NK-92 treated with Interleukin-12 subunit alpha and Interleukin-12 subunit beta, amount 100 ng/mL, for 24 hours (cell line): Measurements from ENCODE around the gene LGR6.
"Not testable (repeated sequence)": the region's sequence is repeated elsewhere in the genome, so short reads cannot be mapped to it uniquely, and the experiment has no call there.

Source experiments
- DNase-seq: peaks from one replicate; lab custom pipeline; 2025; lab: John Stamatoyannopoulos, UW

LGR6 gene

GRCh38 chr1:202193614-202194327 is at the start of gene LGR6:
Gene LGR6, plus strand, starts transcription at chr1:202193799. Its CDS starts 191 bp downstream, at chr1:202193990.
- DNase-seq, result no peak

GRCh38 chr1:202144402-202145067 is 49.1 kb upstream of the LGR6 start, which contains the start of gene ARL8A:
Gene ARL8A, minus strand, starts transcription at chr1:202144737. Its CDS starts 165 bp downstream, at chr1:202144572.
- peak; percentile 53 for DNase-seq

GRCh38 chr1:202145068-202145743 is 48.4 kb upstream of the LGR6 start:
- DNase-seq, result no peak

- not testable (repeated sequence) for DNase-seq
Observed at GRCh38 chr1:202145744-202146140, 47.9 kb upstream of the LGR6 start.

- DNase-seq, result no peak
Observed at GRCh38 chr1:202146279-202146678, 47.3 kb upstream of the LGR6 start.

GRCh38 chr1:202146993-202147392 is 46.6 kb upstream of the LGR6 start:
- no peak for DNase-seq

- no peak for DNase-seq
Observed at GRCh38 chr1:202148391-202148790, 45.2 kb upstream of the LGR6 start.

- no peak for DNase-seq
Observed at GRCh38 chr1:202149566-202149965, 44.0 kb upstream of the LGR6 start.

- no peak for DNase-seq
Observed at GRCh38 chr1:202150187-202150586, 43.4 kb upstream of the LGR6 start.

GRCh38 chr1:202150602-202151001 is 43.0 kb upstream of the LGR6 start:
- no peak for DNase-seq

- no peak for DNase-seq
Observed at GRCh38 chr1:202151045-202151444, 42.6 kb upstream of the LGR6 start.

GRCh38 chr1:202152399-202152798 is 41.2 kb upstream of the LGR6 start:
- no peak for DNase-seq

- DNase-seq, result no peak
Observed at GRCh38 chr1:202153284-202153683, 40.3 kb upstream of the LGR6 start.

GRCh38 chr1:202154148-202154765 is 39.3 kb upstream of the LGR6 start:
- no peak for DNase-seq

- DNase-seq, result no peak
Observed at GRCh38 chr1:202154766-202155477, 38.7 kb upstream of the LGR6 start.

- no peak for DNase-seq
Observed at GRCh38 chr1:202155478-202156021, 38.0 kb upstream of the LGR6 start.

GRCh38 chr1:202156590-202156989 is 37.0 kb upstream of the LGR6 start:
- DNase-seq, result no peak

GRCh38 chr1:202157945-202158344 is 35.7 kb upstream of the LGR6 start:
- DNase-seq, result no peak

- peak; percentile 60 for DNase-seq
Observed at GRCh38 chr1:202158810-202159533, 34.6 kb upstream of the LGR6 start.

- peak; percentile 77 for DNase-seq
Observed at GRCh38 chr1:202159534-202160371, 33.8 kb upstream of the LGR6 start.
